ENCODE results near the gene GLB1L2.

Gene GLB1L2

GRCh38 chr11:134407321-134407828, 75.6 kb downstream of the GLB1L2 start:
- no peak for DNase-seq

GRCh38 chr11:134407923-134408322, 76.1 kb downstream of the GLB1L2 start:
- DNase-seq = no peak

GRCh38 chr11:134409552-134410429, 78.0 kb downstream of the GLB1L2 start:
- no peak for DNase-seq

- no peak for DNase-seq
Measured at GRCh38 chr11:134410766-134411165, 79.0 kb downstream of the GLB1L2 start.

- DNase-seq = no peak
Measured at GRCh38 chr11:134412203-134413042, 80.6 kb downstream of the GLB1L2 start, which contains the start of gene B3GAT1. Gene B3GAT1, minus strand, starts transcription at chr11:134412242. Its CDS starts 24,583 bp downstream, at chr11:134387659.

GRCh38 chr11:134413043-134413825, 81.4 kb downstream of the GLB1L2 start:
- no peak for DNase-seq

GRCh38 chr11:134413826-134414731, 82.3 kb downstream of the GLB1L2 start:
- DNase-seq = no peak

- DNase-seq = no peak
Measured at GRCh38 chr11:134414766-134415765, 83.3 kb downstream of the GLB1L2 start.

GRCh38 chr11:134416726-134417125, 84.9 kb downstream of the GLB1L2 start:
- DNase-seq = no peak

- no peak for DNase-seq
Measured at GRCh38 chr11:134417871-134418840, 86.4 kb downstream of the GLB1L2 start.

- no peak for DNase-seq
Measured at GRCh38 chr11:134423106-134423505, 91.3 kb downstream of the GLB1L2 start.

- DNase-seq = no peak
Measured at GRCh38 chr11:134425413-134425812, 93.6 kb downstream of the GLB1L2 start.

Measured in DMS 273 treated with DMSO at 0.1 percent for 48 hours (cell line).